ENCODE data around the gene PRX. TPM values are rescaled to one million over a fixed set of nuclear protein-coding genes. Genes with fewer than 3 reads are reported as not detected.

Gene PRX
- total RNA-seq, 1 experiment from 2014 or later: 2.2 TPM

- no peaks in the 10 kb centered on the region for H3F3A ChIP-seq (ENCODE audit: low read length, unreplicated experiment)
- ChIA-PET POLR2A (ENCODE audit: unreplicated experiment) (interaction anchor here (0.5 kb wide), 1 partner anchor 20 kb away, joined by 3 read pairs; no protein-coding TSS in a partner anchor), CTCF (interaction anchor here (0.5 kb wide), 1 partner anchor 131 kb away, joined by 3 read pairs; no protein-coding TSS in a partner anchor)
- BruUV-seq (replicated peaks): no TSS peak
- no peak overlapping the region for H3K27ac ChIP-seq (ENCODE audit: low read length)
- DNase-seq (no peak), ATAC-seq (no peak)
- no peak overlapping the region for H3K4me3 ChIP-seq (ENCODE audit: low read length)
- H2AFZ ChIP-seq (ENCODE audit: low read length): no peak overlapping the region
- H3K27me3 ChIP-seq (ENCODE audit: low read length): no peaks in the 10 kb centered on the region
- no peak for TF ChIP-seq EZH2 (IDR thresholded peaks at IDR 0.05; ENCODE audit: low read length, unreplicated experiment)
- TF ChIP-seq EZH2phosphoT487 (IDR thresholded peaks at IDR 0.05; ENCODE audit: borderline replicate concordance, low read length): no peak
- TF ChIP-seq CTCF (conservative IDR thresholded peaks at IDR 0.05; ENCODE audit: low read depth, low read length): no peak
- intact Hi-C loops (cut with micrococcal nuclease): no loop called here
- H3K79me2 ChIP-seq (ENCODE audit: low read length): no peaks in the 10 kb centered on the region
- H3K9ac ChIP-seq (ENCODE audit: low read length): no peak overlapping the region
- no peaks in the 10 kb centered on the region for H3K9me3 ChIP-seq (ENCODE audit: low read length)
- no peaks in the 10 kb centered on the region for H3K4me1 ChIP-seq (ENCODE audit: insufficient read depth, low read length)
- no peak overlapping the region for H3K4me2 ChIP-seq (ENCODE audit: low read length)
- no peaks in the 10 kb centered on the region for H3K36me3 ChIP-seq (ENCODE audit: low read depth, low read length)
- H4K20me1 ChIP-seq (ENCODE audit: low read length): no peaks in the 10 kb centered on the region
- no peaks in the 10 kb centered on the region for H3K9me2 ChIP-seq (replicated peaks; ENCODE audit: low read length)
These were observed 1.7 kb upstream of the PRX start for GRCh38 chr19:40414542-40415535.

- H3K9me2 ChIP-seq (replicated peaks; ENCODE audit: low read length): no peaks in the 10 kb centered on the region
- H3K4me1 ChIP-seq (ENCODE audit: insufficient read depth, low read length): no peaks in the 10 kb centered on the region
- intact Hi-C loops (cut with micrococcal nuclease): no loop called here
- no peaks in the 10 kb centered on the region for H3K36me3 ChIP-seq (ENCODE audit: low read depth, low read length)
- CTCF ChIA-PET: no interaction called here
- POLR2A ChIA-PET (ENCODE audit: unreplicated experiment): no interaction called here
- H3K27me3 ChIP-seq (ENCODE audit: low read length): no peaks in the 10 kb centered on the region
- H3F3A ChIP-seq (ENCODE audit: low read length, unreplicated experiment): no peaks in the 10 kb centered on the region
- no peaks in the 10 kb centered on the region for H4K20me1 ChIP-seq (ENCODE audit: low read length)
- BruUV-seq (replicated peaks): no TSS peak
- no peaks in the 10 kb centered on the region for H3K9me3 ChIP-seq (ENCODE audit: low read length)
- H2AFZ ChIP-seq (ENCODE audit: low read length): no peak overlapping the region
- H3K4me3 ChIP-seq (ENCODE audit: low read length): no peak overlapping the region
- H3K27ac ChIP-seq (ENCODE audit: low read length): no peak overlapping the region
- TF ChIP-seq CTCF (conservative IDR thresholded peaks at IDR 0.05; ENCODE audit: low read depth, low read length) (no peak), EZH2phosphoT487 (IDR thresholded peaks at IDR 0.05; ENCODE audit: borderline replicate concordance, low read length) (no peak), EZH2 (IDR thresholded peaks at IDR 0.05; ENCODE audit: low read length, unreplicated experiment) (no peak)
- ATAC-seq (no peak), DNase-seq (no peak)
- H3K4me2 ChIP-seq (ENCODE audit: low read length): no peak overlapping the region
- H3K79me2 ChIP-seq (ENCODE audit: low read length): no peaks in the 10 kb centered on the region
- no peak overlapping the region for H3K9ac ChIP-seq (ENCODE audit: low read length)
These were observed 312 bp downstream of the PRX start for GRCh38 chr19:40412866-40413265.
